Mesodermal cell (in vitro differentiated cells): ENCODE data around the gene NDST1. TPM values are rescaled to one million over a fixed set of nuclear protein-coding genes. Genes with fewer than 3 reads are reported as not detected.
"Not testable (repeated sequence)": the region's sequence is repeated elsewhere in the genome, so short reads cannot be mapped to it uniquely, and the experiment has no call there.

Experiments
- H3K27ac ChIP-seq: 2 replicates; pipeline ENCODE4 v1.7.0; 2013; ENCODE audit warnings: mild to moderate bottlenecking, low read depth, low read length, moderate library complexity; ENCODE audit not compliant: severe bottlenecking
- H3K36me3 ChIP-seq: 2 replicates; pipeline ENCODE4 v1.7.1; 2013; ENCODE audit warnings: mild to moderate bottlenecking, low read length, moderate library complexity; ENCODE audit not compliant: control insufficient read depth, insufficient read depth
- H3K4me1 ChIP-seq: one replicate; pipeline ENCODE4 v1.7.1; 2013; ENCODE audit warnings: mild to moderate bottlenecking, low read length; ENCODE audit not compliant: insufficient read depth, control insufficient read depth, poor library complexity, severe bottlenecking
- H3K4me3 ChIP-seq: 2 replicates; pipeline ENCODE4 v1.7.0; 2013; ENCODE audit warnings: low read length, control low read depth, mild to moderate bottlenecking; ENCODE audit not compliant: insufficient read depth, poor library complexity, severe bottlenecking; ENCODE audit errors: extremely low read depth
- H3K9me3 ChIP-seq: 2 replicates; pipeline ENCODE4 v1.7.1; 2013; ENCODE audit warnings: mild to moderate bottlenecking, low read length, moderate library complexity; ENCODE audit not compliant: control insufficient read depth
- WGBS, 2 experiments: methylation state at CpG; one replicate each; pipeline ENCODE4 v1.1.5; 2013; ENCODE audit warnings: missing lambda C conversion rate in 2 of 2; ENCODE audit not compliant: insufficient coverage in 2 of 2; 5-methylcytosine and 5-hydroxymethylcytosine counted together
- polyA plus RNA-seq, 2 experiments: library from polyadenylated mRNA; stranded (reverse); fragments of 50-300 nt; gene quantifications; one replicate each; pipeline ENCODE4 v1.2.3, GENCODE V29; 2013

Gene NDST1
- 42.0 TPM for polyA plus RNA-seq (2013, experiment 1 of 2)
- 35.8 TPM for polyA plus RNA-seq (2013, experiment 2 of 2)

GRCh38 chr5:150507474-150508276 lies at the start of gene NDST1:
NDST1 (plus strand) TSS chr5:150508131; CDS start chr5:150521255, 13,124 bp downstream.
- peaks cover 67% of the 10 kb centered on the region for H3K4me1 ChIP-seq
- H3K9me3 ChIP-seq: no peaks in the 10 kb centered on the region
- WGBS, 2 experiments: 93 to 96% methylated on average over 9 to 14 of the region's 16 CpGs
- H3K36me3 ChIP-seq: peaks cover 17% of the 10 kb centered on the region
- peak within 1 kb of the TSS; percentile 29 for H3K27ac ChIP-seq
- H3K4me3 ChIP-seq: no peak within 1 kb of the TSS

- WGBS, 2 experiments: 47 to 69% methylated on average over 13 to 17 of the region's 36 CpGs
Measured at GRCh38 chr5:150458802-150459557, 49.0 kb upstream of the NDST1 start.

GRCh38 chr5:150460781-150461180 lies 47.1 kb upstream of the NDST1 start:
- H3K4me3 ChIP-seq: no peak overlapping the region
- no peaks in the 10 kb centered on the region for H3K9me3 ChIP-seq
- no peaks in the 10 kb centered on the region for H3K36me3 ChIP-seq
- no peak overlapping the region for H3K27ac ChIP-seq
- peaks cover 16% of the 10 kb centered on the region for H3K4me1 ChIP-seq
- WGBS, 2 experiments: 89 to 90% methylated on average over 2 of the region's 2 CpGs

More at GRCh38 chr5:150458802-150459557, 49.0 kb upstream of the NDST1 start:
- Histone ChIP-seq H3K27ac (no peak overlapping the region), H3K36me3 (no peaks in the 10 kb centered on the region), H3K4me3 (no peak overlapping the region), H3K4me1 (peaks cover 6% of the 10 kb centered on the region), H3K9me3 (no peaks in the 10 kb centered on the region)

- no peak overlapping the region for H3K4me3 ChIP-seq
- no peak overlapping the region for H3K27ac ChIP-seq
- WGBS, 2 experiments: no CpG with 5 or more reads among the region's 2 CpGs
- no peaks in the 10 kb centered on the region for H3K36me3 ChIP-seq
- peaks cover 17% of the 10 kb centered on the region for H3K4me1 ChIP-seq
- H3K9me3 ChIP-seq: no peaks in the 10 kb centered on the region
Measured at GRCh38 chr5:150461231-150461630, 46.7 kb upstream of the NDST1 start.

- H3K9me3 ChIP-seq: no peaks in the 10 kb centered on the region
- no peaks in the 10 kb centered on the region for H3K36me3 ChIP-seq
- H3K4me1 ChIP-seq: peaks cover 23% of the 10 kb centered on the region
- peak overlapping the region; percentile 23 for H3K27ac ChIP-seq
- H3K4me3 ChIP-seq: no peak overlapping the region
- 40 to 66% methylated on average over 2 to 6 of the region's 6 CpGs for WGBS, 2 experiments
Measured at GRCh38 chr5:150464554-150465012, 43.3 kb upstream of the NDST1 start.

- H3K4me3 ChIP-seq: no peak overlapping the region
- H3K27ac ChIP-seq: no peak overlapping the region
- H3K4me1 ChIP-seq: peaks cover 30% of the 10 kb centered on the region
- H3K36me3 ChIP-seq: no peaks in the 10 kb centered on the region
- 90 to 92% methylated on average over 6 to 8 of the region's 8 CpGs for WGBS, 2 experiments
- H3K9me3 ChIP-seq: no peaks in the 10 kb centered on the region
Measured at GRCh38 chr5:150465927-150466326, 42.0 kb upstream of the NDST1 start.

- H3K4me3 ChIP-seq: no peak overlapping the region
- no peaks in the 10 kb centered on the region for H3K36me3 ChIP-seq
- 90 to 100% methylated on average over 2 to 4 of the region's 4 CpGs for WGBS, 2 experiments
- no peaks in the 10 kb centered on the region for H3K9me3 ChIP-seq
- no peak overlapping the region for H3K27ac ChIP-seq
- peaks cover 40% of the 10 kb centered on the region for H3K4me1 ChIP-seq
Measured at GRCh38 chr5:150468206-150468605, 39.7 kb upstream of the NDST1 start.

- 76 to 85% methylated on average over 3 to 4 of the region's 6 CpGs for WGBS, 2 experiments
- Histone ChIP-seq H3K4me3 (no peak overlapping the region), H3K36me3 (no peaks in the 10 kb centered on the region), H3K9me3 (no peaks in the 10 kb centered on the region), H3K27ac (peak overlapping the region; percentile 78), H3K4me1 (peaks cover 48% of the 10 kb centered on the region)
Measured at GRCh38 chr5:150469718-150470469, 38.0 kb upstream of the NDST1 start.

- H3K4me1 ChIP-seq: peaks cover 36% of the 10 kb centered on the region
- no peak overlapping the region for H3K4me3 ChIP-seq
- no peaks in the 10 kb centered on the region for H3K36me3 ChIP-seq
- WGBS, 2 experiments: 40 to 83% methylated on average over 3 to 4 of the region's 12 CpGs
- H3K9me3 ChIP-seq: no peaks in the 10 kb centered on the region
- H3K27ac ChIP-seq: peak overlapping the region; percentile 83
Measured at GRCh38 chr5:150473673-150474358, 34.1 kb upstream of the NDST1 start.

GRCh38 chr5:150476568-150476967 lies 31.4 kb upstream of the NDST1 start:
- 89% methylated on average over 1 of the region's 6 CpGs; no CpG with 5 or more reads in 1 of the 2 experiments for WGBS, 2 experiments
- H3K4me3 ChIP-seq, H3K9me3 ChIP-seq: not testable (repeated sequence)

More at GRCh38 chr5:150476568-150476967, 31.4 kb upstream of the NDST1 start:
- not testable (repeated sequence) for H3K36me3 ChIP-seq, H3K27ac ChIP-seq
- peaks cover 25% of the 10 kb centered on the region for H3K4me1 ChIP-seq
